Thymus (tissue), 11 donors: ENCODE results near the gene GSTT2. TPM values are rescaled to one million over a fixed set of nuclear protein-coding genes. Genes with fewer than 3 reads are reported as not detected.
"Not testable (repeated sequence)": the region's sequence is repeated elsewhere in the genome, so short reads cannot be mapped to it uniquely, and the experiment has no call there.

Source experiments
- DNase-seq, 9 donors: peaks; one replicate each; pipeline ENCODE4 v3.0.0-alpha.2; 2013; ENCODE audit warnings: low spot score in 9 of 9, low read depth in 6 of 9, missing footprints in 1 of 9
- H3K27ac ChIP-seq, 2 donors: one replicate each; pipeline ENCODE4 v1.5.1; 2013; ENCODE audit warnings: control low read depth in 1 of 2, low read depth in 1 of 2, low read length in 1 of 2, mild to moderate bottlenecking in 1 of 2, moderate library complexity in 1 of 2
- H3K27me3 ChIP-seq, 2 donors: one replicate each; pipeline ENCODE4 v1.5.1; 2013; ENCODE audit warnings: low read length in 1 of 2; ENCODE audit not compliant: control insufficient read depth in 2 of 2, insufficient read depth in 1 of 2
- H3K36me3 ChIP-seq, 2 donors: one replicate each; pipeline ENCODE4 v1.5.1; 2013; ENCODE audit warnings: low read length in 1 of 2, mild to moderate bottlenecking in 1 of 2, moderate library complexity in 1 of 2; ENCODE audit not compliant: control insufficient read depth in 2 of 2, insufficient read depth in 2 of 2
- H3K4me1 ChIP-seq, 2 donors: one replicate each; pipeline ENCODE4 v1.5.1; 2013; ENCODE audit warnings: low read length in 2 of 2; ENCODE audit not compliant: control insufficient read depth in 2 of 2, insufficient read depth in 2 of 2
- H3K4me3 ChIP-seq, 2 donors: one replicate each; pipeline ENCODE4 v1.5.1; 2013; ENCODE audit warnings: low read length in 2 of 2, control low read depth in 1 of 2, mild to moderate bottlenecking in 1 of 2
- H3K9me3 ChIP-seq, 2 donors: one replicate each; pipeline ENCODE4 v1.5.1; 2013; ENCODE audit warnings: low read length in 1 of 2, mild to moderate bottlenecking in 1 of 2; ENCODE audit not compliant: control insufficient read depth in 2 of 2, insufficient read depth in 1 of 2
- WGBS: extraction: QIAGEN DNeasy Blood & Tissue Kit; methylation state at CpG from one replicate; pipeline ENCODE4 v1.1.7; 2013; 5-methylcytosine and 5-hydroxymethylcytosine counted together
- polyA plus RNA-seq: library from polyadenylated mRNA; stranded (reverse); fragments of 200-250 nt; gene quantifications from one replicate; pipeline ENCODE4 v1.2.3, GENCODE V29; 2013
- total RNA-seq: library from RNA; stranded (reverse); fragments of 120-200 nt; gene quantifications from one replicate; pipeline ENCODE4 v1.2.4, GENCODE V29; 2013
- donor health status: healthy.

GSTT2 gene
- total and polyA plus RNA-seq, 2 donors: 3.3 TPM; not detected in 1

GRCh38 chr22:23989583-23990244 is 9.8 kb downstream of the GSTT2 start:
- not testable (repeated sequence) for H3K27me3 ChIP-seq, DNase-seq, H3K9me3 ChIP-seq, H3K36me3 ChIP-seq, H3K4me3 ChIP-seq, H3K4me1 ChIP-seq, H3K27ac ChIP-seq
- WGBS: 91% methylated on average over 2 of the region's 3 CpGs

GRCh38 chr22:23993080-23993479 is 13.1 kb downstream of the GSTT2 start:
- H3K36me3 ChIP-seq, H3K9me3 ChIP-seq, H3K27ac ChIP-seq, H3K27me3 ChIP-seq, DNase-seq, H3K4me1 ChIP-seq, H3K4me3 ChIP-seq: not testable (repeated sequence)
- 85% methylated on average over 2 of the region's 2 CpGs for WGBS

GRCh38 chr22:23993581-23994177 is 13.7 kb downstream of the GSTT2 start:
- DNase-seq, H3K27me3 ChIP-seq, H3K36me3 ChIP-seq, H3K4me3 ChIP-seq, H3K9me3 ChIP-seq, H3K4me1 ChIP-seq, H3K27ac ChIP-seq: not testable (repeated sequence)
- 96% methylated on average over 4 of the region's 4 CpGs for WGBS

- Histone ChIP-seq H3K9me3 (no peaks in the 10 kb centered on the region), H3K4me1 (no peaks in the 10 kb centered on the region), H3K36me3 (no peaks in the 10 kb centered on the region), H3K4me3 (no peak overlapping the region), H3K27me3 (peaks cover 0 to 2% of the 10 kb centered on the region in 2 donors), H3K27ac (no peak overlapping the region)
- 98% methylated on average over 3 of the region's 3 CpGs for WGBS
- DNase-seq: no peak
These were observed 17.2 kb downstream of the GSTT2 start for GRCh38 chr22:23997092-23997491.

- not testable (repeated sequence) for H3K36me3 ChIP-seq
These were observed 19.8 kb downstream of the GSTT2 start for GRCh38 chr22:23999779-24000178.

GRCh38 chr22:24001314-24001713 is 21.4 kb downstream of the GSTT2 start:
- no peaks in the 10 kb centered on the region for H3K36me3 ChIP-seq
- H3K4me1 ChIP-seq: no peaks in the 10 kb centered on the region
- H3K27ac ChIP-seq: no peak overlapping the region
- 89% methylated on average over 9 of the region's 9 CpGs for WGBS
- H3K4me3 ChIP-seq: no peak overlapping the region
- H3K27me3 ChIP-seq: peaks cover 0 to 2% of the 10 kb centered on the region in 2 donors
- H3K9me3 ChIP-seq: no peaks in the 10 kb centered on the region
- DNase-seq: no peak

More at GRCh38 chr22:23999779-24000178, 19.8 kb downstream of the GSTT2 start:
- not testable (repeated sequence) for H3K27ac ChIP-seq, H3K9me3 ChIP-seq, H3K4me3 ChIP-seq, H3K4me1 ChIP-seq, H3K27me3 ChIP-seq, DNase-seq
- 93% methylated on average over 7 of the region's 7 CpGs for WGBS

GRCh38 chr22:24002272-24002671 is 22.3 kb downstream of the GSTT2 start:
- no peak overlapping the region for H3K4me3 ChIP-seq
- H3K9me3 ChIP-seq: no peaks in the 10 kb centered on the region
- H3K4me1 ChIP-seq: no peaks in the 10 kb centered on the region
- H3K27ac ChIP-seq: no peak overlapping the region
- peaks cover 0 to 2% of the 10 kb centered on the region in 2 donors for H3K27me3 ChIP-seq
- no peaks in the 10 kb centered on the region for H3K36me3 ChIP-seq
- no peak for DNase-seq
- WGBS: 92% methylated on average over 10 of the region's 10 CpGs

GRCh38 chr22:24002851-24003250 is 22.9 kb downstream of the GSTT2 start:
- peaks cover 0 to 2% of the 10 kb centered on the region in 2 donors for H3K27me3 ChIP-seq
- no peak for DNase-seq
- 95% methylated on average over 5 of the region's 5 CpGs for WGBS
- H3K9me3 ChIP-seq: no peaks in the 10 kb centered on the region
- H3K27ac ChIP-seq: no peak overlapping the region
- no peaks in the 10 kb centered on the region for H3K36me3 ChIP-seq
- no peak overlapping the region for H3K4me3 ChIP-seq
- no peaks in the 10 kb centered on the region for H3K4me1 ChIP-seq

- DNase-seq: no peak
- no peaks in the 10 kb centered on the region for H3K9me3 ChIP-seq
- 96% methylated on average over 9 of the region's 9 CpGs for WGBS
- H3K4me1 ChIP-seq: no peaks in the 10 kb centered on the region
- H3K4me3 ChIP-seq: no peak overlapping the region
- H3K27me3 ChIP-seq: peaks cover 0 to 2% of the 10 kb centered on the region in 2 donors
- H3K27ac ChIP-seq: no peak overlapping the region
- H3K36me3 ChIP-seq: no peaks in the 10 kb centered on the region
These were observed 24.0 kb downstream of the GSTT2 start for GRCh38 chr22:24003887-24004286.
